Measurements from ENCODE around the gene RAB9A.

GRCh38 chrX:13755254-13755653 is 66.3 kb downstream of the RAB9A start:
- no peak for TF ChIP-seq CTCF (conservative IDR thresholded peaks at IDR 0.05)
- TF ChIP-seq EZH2 (IDR thresholded peaks at IDR 0.05; ENCODE audit: low read depth) = no peak

All from PC-9 (cell line).